HG03520 (cell line): ENCODE data around the gene TMEM242.
"Not testable (repeated sequence)": the region's sequence is repeated elsewhere in the genome, so short reads cannot be mapped to it uniquely, and the experiment has no call there.

ENCODE experiments used
- ATAC-seq: cut with Tn5 transposase; IDR thresholded peaks from one replicate; pipeline ENCODE4 v1.9.1; 2021; ENCODE audit warnings: mild to moderate bottlenecking, moderate library complexity; ENCODE audit not compliant: unreplicated experiment

TMEM242 gene

DNA sequence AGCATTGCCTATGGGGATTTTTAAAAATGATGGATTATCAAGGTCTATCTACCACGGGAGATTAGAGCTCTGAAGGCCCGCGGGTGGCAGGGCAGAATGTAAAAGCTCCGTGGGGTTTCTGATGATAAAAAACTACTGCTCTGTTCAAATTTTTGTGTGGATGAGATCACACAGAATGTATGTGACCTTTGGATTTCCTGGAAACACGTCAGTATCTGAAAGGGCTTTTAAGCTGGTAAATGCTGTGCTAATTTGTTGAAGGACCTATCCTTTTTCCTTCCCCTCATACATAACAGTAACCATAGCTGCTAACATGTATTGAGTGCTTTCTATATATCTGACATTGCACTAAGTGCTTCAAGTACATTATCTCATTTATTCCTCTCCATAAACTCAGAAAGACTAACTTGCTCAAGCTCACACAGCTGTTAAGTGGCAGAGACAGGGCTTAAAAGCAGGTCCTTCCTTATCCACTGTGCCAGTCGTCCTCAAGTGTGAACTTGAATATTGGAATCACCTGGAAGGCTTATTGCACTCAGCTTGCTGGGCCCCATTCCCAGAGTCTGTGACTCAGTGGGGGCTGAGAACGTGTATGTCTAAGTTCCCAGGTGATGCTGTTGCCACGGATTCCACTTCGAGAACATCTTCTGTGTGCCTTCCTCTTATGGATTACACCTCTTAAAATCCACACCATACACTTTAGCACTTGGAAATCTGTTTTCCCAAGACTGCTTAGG, 1.9 kb upstream of the TMEM242 start:
- ATAC-seq, result no peak

DNA sequence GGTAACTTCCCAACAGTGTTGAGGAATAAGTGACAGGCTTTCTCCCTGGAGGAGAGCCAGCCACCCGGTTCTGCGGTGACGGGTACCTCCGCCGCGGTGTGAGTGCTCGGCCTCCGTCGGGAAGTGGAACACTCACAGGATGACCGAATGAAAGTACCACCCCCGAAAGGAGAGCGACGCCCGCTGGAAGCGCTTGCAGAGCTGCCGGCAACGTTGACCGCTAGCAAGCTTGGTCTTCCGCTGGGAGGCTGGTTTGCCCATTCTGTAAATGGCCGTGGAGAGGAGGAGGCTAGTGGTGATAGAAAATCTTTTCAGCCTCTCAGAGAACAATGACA, 614 bp upstream of the TMEM242 start:
- ATAC-seq, result no peak

DNA sequence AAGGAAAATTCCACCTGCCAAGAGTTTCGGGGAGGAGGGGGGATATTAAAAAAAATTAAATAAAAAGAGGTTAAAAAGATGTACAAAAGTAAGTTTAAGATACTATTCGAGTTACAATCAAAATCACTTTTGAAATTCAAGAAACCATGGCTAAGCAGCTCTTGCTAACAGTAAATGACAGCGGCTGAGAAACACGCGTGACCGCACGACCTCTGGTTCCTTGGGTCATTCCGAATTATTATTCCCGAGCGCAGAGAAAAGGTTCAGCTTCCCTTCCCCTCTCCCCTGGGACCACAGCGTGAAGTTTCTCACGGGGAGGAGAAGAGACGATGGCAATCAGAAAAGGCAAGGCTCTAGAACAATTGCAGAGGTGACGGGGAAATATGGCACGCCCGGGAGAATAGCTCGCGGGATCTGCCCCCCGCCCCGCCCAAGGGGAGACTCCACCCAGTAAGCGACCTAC, 496 bp downstream of the TMEM242 start:
- no peak for ATAC-seq

DNA sequence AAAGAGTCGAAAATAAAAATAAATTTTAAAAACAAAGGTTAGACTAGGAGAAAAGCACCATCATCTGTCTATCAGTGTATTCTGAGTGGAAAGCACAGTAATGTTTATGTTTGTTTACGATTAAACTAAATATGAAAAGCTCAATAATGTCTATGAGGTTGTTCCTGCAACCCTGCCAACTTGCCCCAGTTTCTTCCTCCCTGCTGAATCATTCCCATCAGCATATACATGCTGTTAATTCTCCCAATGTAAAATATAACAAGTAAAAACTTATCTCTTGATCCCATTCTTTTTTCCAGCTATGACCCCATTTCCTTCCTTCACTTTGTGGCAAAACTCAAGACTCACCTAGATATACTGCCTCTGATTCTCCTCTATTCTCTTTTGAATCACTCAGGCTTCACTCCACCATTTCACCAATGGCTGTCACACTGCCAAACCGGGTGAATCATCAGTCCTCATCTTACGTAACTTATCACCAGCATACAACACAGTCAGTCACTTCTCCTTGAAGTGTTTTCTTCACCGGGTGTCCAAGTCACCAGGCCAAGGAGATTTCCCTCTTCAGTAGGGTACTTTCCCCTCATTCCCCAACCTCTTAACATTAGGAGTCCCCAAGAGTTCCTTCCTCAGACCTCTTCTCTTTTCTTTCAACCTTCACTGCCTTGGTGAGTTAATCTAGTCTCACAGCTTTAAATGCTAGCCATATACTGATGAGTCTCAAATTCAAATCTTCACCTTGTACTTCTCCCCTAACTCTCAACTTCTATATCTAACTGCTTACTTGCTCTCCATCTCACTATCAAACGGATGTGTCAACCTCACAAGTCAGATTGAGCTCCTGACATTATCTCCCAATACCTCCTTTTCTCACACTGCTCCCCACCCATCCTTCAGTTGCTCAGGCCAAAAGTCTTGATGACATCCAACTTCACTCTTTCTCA, 6.2 kb downstream of the TMEM242 start:
- ATAC-seq, result no peak

DNA sequence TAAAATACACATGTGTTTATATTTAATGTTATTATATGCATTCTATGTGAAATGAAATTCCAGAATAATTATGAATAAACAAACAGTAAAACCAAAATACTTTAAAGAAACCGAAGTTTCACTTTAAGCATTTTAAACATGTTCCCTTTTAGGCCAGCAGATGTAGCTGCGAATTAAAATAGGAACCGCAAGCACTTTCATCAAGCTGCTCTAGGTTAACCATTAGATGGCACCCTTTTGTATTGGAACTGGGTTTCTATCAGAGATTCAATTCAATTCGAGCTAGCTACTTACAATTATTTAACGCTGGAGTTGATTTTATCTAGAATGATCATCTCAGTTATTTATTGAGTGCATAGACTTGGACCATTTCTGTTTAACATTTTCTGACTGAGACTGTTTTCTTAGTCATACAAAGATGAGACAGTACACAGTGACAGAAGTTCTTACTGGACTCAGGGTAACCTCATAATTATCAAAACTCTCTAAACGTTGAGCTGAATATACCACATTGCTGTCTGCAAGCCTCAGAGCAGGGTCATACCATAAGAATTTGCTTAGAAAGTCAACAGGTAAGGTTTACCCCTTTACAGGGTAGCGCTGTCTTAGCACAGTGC, 8.5 kb downstream of the TMEM242 start:
- ATAC-seq, result peak; percentile 51

DNA sequence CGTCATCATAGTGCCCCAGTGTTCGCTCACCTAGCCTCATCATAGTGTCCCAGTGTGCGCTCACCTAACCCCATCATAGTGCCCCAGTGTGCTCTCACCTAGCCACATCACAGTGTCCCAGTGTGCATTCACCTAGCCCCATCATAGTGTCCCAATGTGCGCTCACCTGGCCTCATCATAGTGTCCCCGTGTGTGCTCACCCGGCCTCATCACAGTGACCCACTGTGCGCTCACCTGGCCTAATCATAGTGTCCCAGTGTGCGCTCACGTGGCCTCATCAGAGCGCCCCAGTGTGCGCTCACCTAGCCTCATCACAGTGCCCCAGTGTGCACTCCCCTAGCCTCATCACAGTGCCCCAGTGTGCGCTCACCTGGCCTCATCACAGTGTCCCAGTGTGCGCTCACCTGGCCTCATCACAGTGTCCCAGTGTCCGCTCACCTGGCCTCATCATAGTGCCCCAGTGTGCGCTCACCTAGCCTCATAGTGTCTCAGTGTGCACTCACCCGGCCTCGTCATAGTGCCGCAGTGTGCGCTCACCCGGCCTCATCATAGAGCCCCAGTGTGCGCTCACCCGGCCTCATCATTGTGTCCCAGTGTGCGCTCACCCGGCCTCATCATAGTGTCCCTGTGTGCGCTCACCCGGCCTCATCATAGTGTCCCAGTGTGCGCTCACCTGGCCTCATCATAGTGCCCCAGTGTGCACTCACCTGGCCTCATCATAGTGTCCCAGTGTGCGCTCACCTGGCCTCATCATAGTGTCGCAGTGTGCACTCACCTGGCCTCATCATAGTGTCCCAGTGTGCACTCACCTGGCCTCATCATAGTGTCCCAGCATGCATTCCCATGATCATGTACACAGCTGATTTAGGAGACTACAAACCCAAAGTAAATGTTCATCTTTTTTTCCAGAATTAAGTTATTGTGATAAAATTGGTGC, 9.5 kb downstream of the TMEM242 start:
- no peak for ATAC-seq

DNA sequence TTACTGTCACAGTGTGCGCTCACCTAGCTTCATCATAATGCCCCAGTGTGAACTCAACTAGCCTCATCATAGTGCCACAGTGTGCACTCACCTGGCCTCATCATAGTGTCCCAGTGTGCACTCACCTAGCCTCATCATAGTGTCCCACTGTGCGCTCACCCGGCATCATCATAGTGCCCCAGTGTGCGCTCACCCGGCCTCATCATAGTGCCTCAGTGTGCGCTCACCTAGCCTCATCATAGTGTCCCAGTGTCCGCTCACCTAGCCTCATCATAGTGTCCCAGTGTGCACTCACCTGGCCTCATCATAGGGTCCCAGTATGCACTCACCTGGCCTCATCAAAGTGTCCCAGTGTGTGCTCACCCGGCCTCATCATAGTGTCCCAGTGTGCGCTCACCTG, 10.6 kb downstream of the TMEM242 start:
- no peak for ATAC-seq

DNA sequence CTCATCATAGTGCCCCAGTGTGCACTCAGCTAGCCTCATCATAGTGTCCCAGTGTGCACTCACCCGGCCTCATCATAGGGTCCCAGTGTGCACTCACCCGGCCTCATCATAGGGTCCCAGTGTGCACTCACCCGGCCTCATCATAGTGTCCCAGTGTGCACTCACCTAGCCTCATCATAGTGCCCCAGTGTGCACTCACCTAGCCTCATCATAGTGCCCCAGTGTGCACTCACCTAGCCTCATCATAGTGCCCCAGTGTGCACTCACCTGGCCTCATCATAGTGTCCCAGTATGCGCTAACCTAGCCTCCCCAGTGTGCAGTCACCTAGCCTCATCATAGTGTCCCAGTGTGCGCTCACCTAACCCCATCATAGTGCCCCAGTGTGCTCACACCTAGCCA, 12.6 kb downstream of the TMEM242 start:
- not testable (repeated sequence) for ATAC-seq

DNA sequence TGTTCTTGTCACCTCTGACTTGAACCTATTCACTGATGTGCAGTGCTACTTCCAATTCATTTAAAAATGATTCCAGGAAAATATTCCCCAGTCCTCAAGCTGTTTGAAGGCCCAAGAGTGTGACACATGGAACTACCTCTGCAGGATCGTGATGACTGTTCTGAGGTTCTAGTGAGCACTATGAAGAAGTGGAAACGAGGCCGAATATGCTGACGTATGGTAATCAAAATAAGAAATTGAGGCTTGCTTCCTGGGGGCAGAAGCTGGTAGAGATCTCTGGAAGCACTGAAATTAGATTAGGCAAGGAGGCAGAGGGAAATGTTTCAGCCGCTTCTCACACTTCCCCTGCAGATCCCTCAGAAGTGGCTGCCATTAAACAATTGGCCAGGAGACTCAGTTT, 15.7 kb downstream of the TMEM242 start:
- no peak for ATAC-seq

DNA sequence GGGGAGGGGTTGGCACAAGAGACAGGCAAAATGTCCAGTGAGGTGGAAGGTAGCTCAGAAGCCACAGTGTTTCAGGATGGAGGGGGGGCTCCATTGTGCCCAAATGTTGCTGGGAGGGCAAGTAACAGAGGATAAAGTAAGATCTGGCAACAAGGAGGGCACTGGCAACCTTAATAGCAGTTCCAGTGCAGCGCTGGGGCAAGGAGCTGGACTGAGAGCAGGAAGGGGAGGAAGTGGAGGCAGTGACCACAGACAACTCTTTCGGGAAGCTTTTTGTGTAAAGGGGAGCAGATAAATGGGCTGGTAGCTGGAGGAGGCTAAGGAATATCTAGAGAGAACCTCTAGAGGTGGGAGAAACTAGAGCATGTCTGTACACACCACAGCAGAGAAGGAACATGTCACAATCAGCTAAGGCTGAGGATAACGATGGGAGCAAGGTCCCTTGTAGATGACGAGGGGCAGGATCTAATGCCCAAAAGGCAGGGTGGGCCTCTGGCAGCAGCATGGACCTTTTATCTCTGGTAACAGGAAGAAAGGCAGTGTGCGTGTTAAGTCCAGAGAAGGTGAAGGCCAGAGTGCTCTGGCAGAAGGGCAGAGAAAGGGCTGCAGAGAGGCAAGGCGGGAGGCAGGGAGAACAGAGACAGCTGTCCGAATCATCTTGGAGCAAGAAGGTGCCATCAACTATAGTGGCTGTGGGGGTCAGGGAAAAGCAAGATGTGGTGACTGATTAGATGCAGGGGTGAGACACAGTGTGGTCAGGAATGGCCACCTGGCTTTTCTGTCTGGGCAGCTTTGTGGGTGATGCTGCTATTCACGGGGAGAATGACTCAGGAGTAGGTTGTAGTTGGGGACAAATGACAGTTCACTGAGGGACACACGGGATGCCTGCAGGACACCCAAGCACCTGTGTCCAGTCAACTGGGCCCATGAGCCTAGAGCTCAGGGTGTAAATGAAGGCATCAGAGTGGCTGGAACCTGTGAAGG, 17.4 kb downstream of the TMEM242 start:
- ATAC-seq, result no peak

DNA sequence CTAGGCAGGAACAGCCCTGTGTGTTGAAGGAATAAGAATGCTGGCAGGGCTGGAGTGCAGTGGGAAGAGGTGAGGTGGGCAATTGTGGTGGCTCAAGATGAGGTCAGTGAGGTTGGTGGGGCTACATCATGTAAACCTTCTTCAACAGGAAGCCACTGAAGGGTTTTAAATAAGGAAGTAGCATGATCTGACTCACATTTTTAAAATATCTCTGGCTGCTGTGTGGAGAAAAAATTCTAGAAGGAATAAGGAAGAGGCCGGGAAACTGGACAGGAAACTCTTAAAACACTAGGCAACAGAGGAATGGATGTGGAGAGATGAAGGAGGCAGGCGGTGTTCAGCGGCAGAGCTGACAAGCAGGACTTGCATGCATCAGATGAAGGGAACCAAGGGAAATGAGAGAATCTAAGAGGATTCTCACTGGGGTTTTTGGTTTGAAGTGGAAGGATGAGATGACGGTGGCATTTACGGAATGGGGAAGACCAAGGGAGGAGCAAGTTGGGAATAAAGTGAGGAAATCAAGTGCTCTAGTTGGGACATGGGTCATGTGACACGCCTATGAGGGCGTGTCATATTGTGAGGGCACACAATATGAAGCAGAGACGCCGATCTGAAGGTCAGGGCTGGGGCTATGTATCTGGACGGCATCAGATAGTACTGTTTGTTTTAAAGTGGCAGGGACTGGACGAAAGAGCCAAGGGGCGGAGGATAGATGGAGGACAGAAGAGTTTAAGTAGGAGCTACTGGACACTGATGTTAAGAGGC, 18.2 kb downstream of the TMEM242 start:
- ATAC-seq, result no peak

DNA sequence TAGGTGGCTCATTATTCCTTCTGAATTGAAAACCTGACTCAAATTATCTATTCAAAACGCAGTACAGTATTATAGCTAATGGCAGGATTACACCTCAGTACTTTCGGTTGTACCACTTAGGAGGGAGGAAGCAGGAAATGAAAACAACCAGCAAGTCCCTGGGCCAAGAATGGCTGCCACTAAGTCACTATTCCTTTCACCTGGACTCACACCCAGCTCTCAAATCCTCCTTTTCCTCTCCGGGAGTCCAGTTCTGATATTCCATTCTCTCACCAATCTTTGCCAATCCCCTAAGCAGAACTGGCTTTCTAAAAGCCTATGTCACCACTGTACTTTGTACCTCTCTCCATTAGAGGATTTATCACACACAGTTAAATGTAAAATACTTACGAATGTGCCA, 20.6 kb downstream of the TMEM242 start:
- ATAC-seq, result no peak

DNA sequence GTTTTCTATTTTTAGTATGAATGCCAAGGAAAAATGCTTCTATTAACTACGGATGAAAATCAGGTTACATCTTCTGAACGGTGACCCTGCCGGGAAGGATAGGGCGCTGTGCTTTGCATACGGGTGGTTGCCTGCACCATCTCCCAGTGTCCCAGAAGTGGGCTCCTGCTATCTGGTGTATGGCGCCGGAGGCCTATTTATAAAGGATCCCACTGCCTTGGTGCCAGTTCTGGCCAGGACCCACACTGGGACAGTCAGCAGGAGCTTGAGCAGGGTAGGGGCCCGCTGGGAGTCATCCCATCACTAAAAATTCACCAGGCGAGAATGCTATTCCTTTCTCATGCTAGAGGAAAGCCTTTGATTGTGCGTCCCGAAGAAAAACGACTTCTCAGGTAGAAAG, 22.9 kb downstream of the TMEM242 start:
- ATAC-seq, result no peak

DNA sequence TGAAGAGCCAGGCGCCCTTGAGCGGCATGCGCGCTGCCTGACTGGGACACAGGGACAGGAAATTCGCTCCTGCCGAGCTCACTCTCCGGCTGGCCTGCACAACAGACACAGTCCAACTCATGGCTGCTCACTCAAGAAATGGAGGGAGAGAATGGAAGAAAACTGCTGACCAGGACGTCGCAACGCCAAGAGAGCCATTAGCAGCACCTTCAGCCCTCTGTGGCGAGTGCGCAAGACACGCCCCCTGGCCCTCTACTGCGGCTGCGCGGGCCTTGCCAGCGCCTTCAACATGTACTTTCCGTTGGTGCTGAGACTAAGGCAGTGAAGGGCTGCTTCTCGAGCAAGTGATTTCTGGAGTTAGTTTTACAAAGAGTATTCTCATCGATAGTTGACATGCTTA, 23.3 kb downstream of the TMEM242 start:
- ATAC-seq, result no peak

DNA sequence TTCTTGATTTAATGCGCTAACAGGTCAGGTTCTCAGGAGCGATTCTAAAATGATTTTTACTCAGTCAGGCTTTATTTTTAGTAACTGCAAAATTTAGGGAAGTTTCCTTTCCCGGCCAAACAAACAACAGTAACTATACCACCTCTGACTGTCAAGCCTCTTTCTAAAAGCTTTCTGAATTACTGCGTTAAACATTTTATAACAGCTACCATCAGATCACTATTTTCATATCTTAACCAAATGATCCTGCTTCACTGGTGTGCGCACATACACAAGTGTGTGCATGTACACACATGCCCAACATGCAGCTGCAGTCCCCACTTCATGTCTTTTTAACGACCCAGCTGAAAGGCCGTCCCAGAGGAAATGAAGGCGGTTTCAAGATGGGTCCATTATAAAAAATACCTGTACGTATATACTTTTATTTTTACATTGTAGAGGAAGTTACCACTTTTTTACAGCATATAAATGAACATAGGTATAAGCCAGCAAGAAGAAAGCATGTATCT, 25.0 kb downstream of the TMEM242 start:
- no peak for ATAC-seq

DNA sequence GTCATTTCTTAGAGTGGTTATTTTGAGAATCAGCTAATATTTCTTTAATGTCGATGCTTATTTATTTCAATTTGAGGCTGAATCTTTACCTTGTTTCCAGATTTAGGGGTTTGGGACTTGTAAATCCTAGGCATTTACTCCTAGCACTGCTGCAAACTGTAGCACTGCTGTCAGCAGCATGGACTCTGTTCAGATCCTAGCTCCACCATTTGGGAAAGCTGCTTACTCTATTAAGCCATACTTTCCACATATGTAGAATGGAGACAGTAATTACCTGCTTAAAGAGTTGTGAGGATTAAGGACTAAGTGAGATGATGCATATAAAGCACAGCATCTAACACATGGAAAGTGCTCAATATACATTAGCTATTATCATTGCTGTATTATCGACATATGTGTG, 28.7 kb downstream of the TMEM242 start:
- ATAC-seq, result no peak

DNA sequence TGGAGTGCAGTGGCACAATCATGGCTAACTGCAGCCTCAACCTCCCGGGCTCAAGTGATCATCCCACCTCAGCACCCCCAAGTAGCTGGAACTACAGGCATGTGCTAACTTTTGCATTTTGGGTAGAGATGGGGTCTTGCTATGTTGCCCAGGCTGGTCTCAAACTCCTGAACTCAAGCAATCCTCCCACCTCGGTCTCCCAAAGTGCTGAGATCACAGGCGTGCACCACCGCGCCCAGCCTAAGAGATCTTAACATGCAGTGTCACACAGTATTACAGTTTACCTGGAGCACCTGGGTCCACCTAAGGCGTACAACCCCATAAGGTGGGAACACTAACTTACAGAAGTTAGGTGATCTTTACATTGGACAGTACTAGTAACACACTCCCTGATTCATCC, 29.5 kb downstream of the TMEM242 start:
- ATAC-seq, result no peak

DNA sequence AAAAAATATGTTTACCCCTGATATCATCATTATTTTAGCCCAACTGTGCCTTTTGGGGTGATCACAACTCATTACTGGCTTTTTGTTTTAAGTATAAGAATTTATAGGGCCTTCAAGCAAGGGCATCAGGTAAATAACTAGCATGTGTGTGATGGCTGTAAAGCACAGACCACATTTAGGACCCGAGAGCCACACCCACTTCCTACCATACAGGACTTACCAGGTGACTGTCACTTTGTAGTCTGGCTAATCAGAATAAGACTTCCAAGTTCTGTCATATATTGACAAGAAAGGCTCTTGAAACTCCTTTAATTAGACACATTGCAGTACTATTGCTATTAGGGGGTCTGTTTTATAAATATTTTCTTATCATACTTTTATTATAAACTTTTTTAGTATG, 31.1 kb downstream of the TMEM242 start:
- ATAC-seq, result no peak

DNA sequence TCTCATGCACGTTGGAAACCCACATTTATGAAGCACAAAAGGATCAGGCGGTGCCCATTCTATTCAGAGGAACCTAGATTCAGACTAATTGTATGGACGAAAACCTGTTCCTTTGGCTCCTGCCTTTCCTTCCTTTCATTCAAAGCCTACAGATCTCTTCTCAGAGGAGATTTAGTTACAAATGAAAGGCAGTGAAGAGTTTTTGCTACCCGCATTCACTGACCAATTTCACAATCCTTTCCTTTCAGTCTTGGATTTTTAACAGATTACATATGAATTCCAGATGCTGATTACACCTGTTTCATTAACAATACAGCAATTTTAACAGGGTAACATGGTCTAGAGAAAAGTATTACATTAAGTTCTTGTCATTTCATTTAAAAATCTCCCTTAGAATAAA, 32.0 kb downstream of the TMEM242 start:
- no peak for ATAC-seq
